Effector CD8-positive, alpha-beta T cell (primary cell): ENCODE results near the gene USF3.

Source experiments
- DNase-seq: peaks from one replicate; lab custom pipeline; 2025; lab: John Stamatoyannopoulos, UW

The USF3 gene

GRCh38 chr3:113696658-113697499 lies 437 bp upstream of the USF3 start:
- peak; percentile 97 for DNase-seq

- DNase-seq: no peak
These were observed 1.0 kb downstream of the USF3 start for GRCh38 chr3:113695431-113695785.

- no peak for DNase-seq
These were observed 6.0 kb downstream of the USF3 start for GRCh38 chr3:113690482-113690881.

- DNase-seq: no peak
These were observed 10.3 kb downstream of the USF3 start for GRCh38 chr3:113685956-113686721.

GRCh38 chr3:113685124-113685523 lies 11.3 kb downstream of the USF3 start:
- no peak for DNase-seq

GRCh38 chr3:113684271-113684819 lies 12.1 kb downstream of the USF3 start:
- DNase-seq: no peak

GRCh38 chr3:113678773-113679172 lies 17.7 kb downstream of the USF3 start:
- no peak for DNase-seq

- no peak for DNase-seq
These were observed 18.7 kb downstream of the USF3 start for GRCh38 chr3:113677737-113678136.

- no peak for DNase-seq
These were observed 20.2 kb downstream of the USF3 start for GRCh38 chr3:113676261-113676660.

- no peak for DNase-seq
These were observed 22.8 kb downstream of the USF3 start for GRCh38 chr3:113673593-113673992.

- no peak for DNase-seq
These were observed 28.4 kb downstream of the USF3 start for GRCh38 chr3:113668015-113668414.

GRCh38 chr3:113664523-113665094 lies 31.8 kb downstream of the USF3 start:
- no peak for DNase-seq

GRCh38 chr3:113663761-113664160 lies 32.7 kb downstream of the USF3 start:
- no peak for DNase-seq

- DNase-seq: no peak
These were observed 33.1 kb downstream of the USF3 start for GRCh38 chr3:113663324-113663750.

- DNase-seq: no peak
These were observed 33.6 kb downstream of the USF3 start for GRCh38 chr3:113662824-113663223.

- DNase-seq: no peak
These were observed 35.5 kb downstream of the USF3 start for GRCh38 chr3:113660896-113661295.

- DNase-seq: no peak
These were observed 36.0 kb downstream of the USF3 start for GRCh38 chr3:113660458-113660857.

GRCh38 chr3:113659996-113660395 lies 36.4 kb downstream of the USF3 start:
- DNase-seq: no peak

GRCh38 chr3:113659101-113659541 lies 37.3 kb downstream of the USF3 start:
- no peak for DNase-seq

GRCh38 chr3:113658107-113658506 lies 38.3 kb downstream of the USF3 start:
- DNase-seq: no peak

GRCh38 chr3:113654851-113655250 lies 41.6 kb downstream of the USF3 start:
- DNase-seq: no peak

GRCh38 chr3:113654310-113654709 lies 42.1 kb downstream of the USF3 start:
- DNase-seq: no peak
